ENCODE measurements around the gene LRRC47. TPM values are rescaled to one million over a fixed set of nuclear protein-coding genes. Genes with fewer than 3 reads are reported as not detected.
A peak's percentile ranks its signal among the peaks of the same experiment; 100 is the strongest.

Gene LRRC47
- total RNA-seq, 1 donor from 2014 or later = 34.2 TPM

DNA sequence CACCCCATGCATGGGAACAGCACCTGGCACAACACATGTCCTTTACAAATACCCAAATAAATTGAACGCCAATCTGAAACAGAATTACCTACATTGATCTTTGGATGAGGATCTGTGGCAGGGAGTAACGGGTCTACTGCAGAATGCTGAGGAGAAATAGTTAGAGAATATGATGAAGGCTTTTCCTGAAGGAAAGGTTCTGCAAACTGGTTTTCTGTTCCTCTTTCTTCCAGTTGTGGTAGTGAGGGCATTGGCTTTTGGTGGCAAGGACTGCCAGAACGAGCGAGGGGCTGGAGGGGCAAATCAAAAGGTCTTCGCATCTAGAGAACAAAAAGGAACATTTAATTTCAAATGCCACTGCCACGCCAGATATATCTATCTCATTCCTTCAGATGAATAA is 40.9 kb upstream of the LRRC47 start:
- intact Hi-C loops (cut with DNase I) = no loop called here
- H3K4me1 ChIP-seq = no peaks in the 10 kb centered on the region
- no peak for DNase-seq
- H3K9me3 ChIP-seq = peaks cover 10% of the 10 kb centered on the region
- no peak overlapping the region for H3K27ac ChIP-seq
- H3K4me3 ChIP-seq = no peak overlapping the region
- peaks cover 78% of the 10 kb centered on the region for H3K36me3 ChIP-seq
- TF ChIP-seq, protein P1, sequence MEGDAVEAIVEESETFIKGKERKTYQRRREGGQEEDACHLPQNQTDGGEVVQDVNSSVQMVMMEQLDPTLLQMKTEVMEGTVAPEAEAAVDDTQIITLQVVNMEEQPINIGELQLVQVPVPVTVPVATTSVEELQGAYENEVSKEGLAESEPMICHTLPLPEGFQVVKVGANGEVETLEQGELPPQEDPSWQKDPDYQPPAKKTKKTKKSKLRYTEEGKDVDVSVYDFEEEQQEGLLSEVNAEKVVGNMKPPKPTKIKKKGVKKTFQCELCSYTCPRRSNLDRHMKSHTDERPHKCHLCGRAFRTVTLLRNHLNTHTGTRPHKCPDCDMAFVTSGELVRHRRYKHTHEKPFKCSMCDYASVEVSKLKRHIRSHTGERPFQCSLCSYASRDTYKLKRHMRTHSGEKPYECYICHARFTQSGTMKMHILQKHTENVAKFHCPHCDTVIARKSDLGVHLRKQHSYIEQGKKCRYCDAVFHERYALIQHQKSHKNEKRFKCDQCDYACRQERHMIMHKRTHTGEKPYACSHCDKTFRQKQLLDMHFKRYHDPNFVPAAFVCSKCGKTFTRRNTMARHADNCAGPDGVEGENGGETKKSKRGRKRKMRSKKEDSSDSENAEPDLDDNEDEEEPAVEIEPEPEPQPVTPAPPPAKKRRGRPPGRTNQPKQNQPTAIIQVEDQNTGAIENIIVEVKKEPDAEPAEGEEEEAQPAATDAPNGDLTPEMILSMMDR (IDR thresholded peaks at IDR 0.05) = no peak
- no peaks in the 10 kb centered on the region for H3K27me3 ChIP-seq
- ATAC-seq = no peak

DNA sequence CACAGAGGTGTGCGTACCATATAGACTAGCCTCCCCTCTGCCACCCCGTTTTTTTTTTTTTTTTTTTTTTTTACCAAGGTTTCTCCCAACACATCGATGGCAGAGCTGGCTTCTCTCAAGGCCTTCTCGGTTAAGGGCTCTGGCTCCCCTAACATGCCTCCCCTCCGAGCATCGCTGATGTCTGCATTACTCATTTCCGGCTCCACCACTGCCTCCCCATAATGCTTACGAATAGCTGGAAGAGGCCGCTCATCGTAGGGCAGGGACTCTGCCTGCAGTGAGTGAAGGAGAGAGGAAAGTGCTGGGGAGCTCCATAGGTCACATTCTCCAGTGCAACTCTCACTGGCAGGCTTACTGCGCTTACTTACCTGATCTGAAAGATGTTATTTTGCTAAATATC is 40.1 kb upstream of the LRRC47 start:
- Histone ChIP-seq H3K9me3 (peaks cover 10% of the 10 kb centered on the region), H3K36me3 (peaks cover 77% of the 10 kb centered on the region), H3K4me3 (no peak overlapping the region), H3K27me3 (no peaks in the 10 kb centered on the region), H3K4me1 (no peaks in the 10 kb centered on the region), H3K27ac (no peak overlapping the region)
- TF ChIP-seq, protein P1 (IDR thresholded peaks at IDR 0.05) = no peak
- DNase-seq (no peak), ATAC-seq (no peak)
- intact Hi-C loops (cut with DNase I) = no loop called here

DNA sequence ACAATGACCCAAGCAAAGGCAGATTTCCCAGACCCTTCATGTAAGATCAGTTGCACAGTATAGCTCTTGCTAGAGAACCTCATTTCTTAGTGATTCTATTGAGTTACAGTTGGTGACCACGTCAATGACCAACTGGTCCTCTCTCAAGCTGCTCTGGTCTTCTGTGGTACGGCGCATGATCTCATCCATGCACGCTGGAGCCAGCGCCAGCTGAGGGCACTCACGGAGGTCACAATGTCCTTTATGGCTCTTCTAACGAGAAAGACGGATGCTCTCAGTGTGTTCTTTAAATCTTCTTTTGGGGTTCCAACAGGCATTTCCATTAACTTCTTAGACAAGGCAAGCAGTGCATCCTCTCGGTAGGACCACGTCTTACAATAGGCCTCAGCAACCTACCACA is 38.4 kb upstream of the LRRC47 start:
- Histone ChIP-seq H3K36me3 (peaks cover 81% of the 10 kb centered on the region), H3K27me3 (no peaks in the 10 kb centered on the region), H3K4me3 (no peak overlapping the region), H3K4me1 (no peaks in the 10 kb centered on the region), H3K9me3 (peaks cover 10% of the 10 kb centered on the region), H3K27ac (no peak overlapping the region)
- intact Hi-C loops (cut with DNase I) = no loop called here
- ATAC-seq = no peak
- TF ChIP-seq, protein P1 (IDR thresholded peaks at IDR 0.05) = no peak
- peak; percentile 8 for DNase-seq

DNA sequence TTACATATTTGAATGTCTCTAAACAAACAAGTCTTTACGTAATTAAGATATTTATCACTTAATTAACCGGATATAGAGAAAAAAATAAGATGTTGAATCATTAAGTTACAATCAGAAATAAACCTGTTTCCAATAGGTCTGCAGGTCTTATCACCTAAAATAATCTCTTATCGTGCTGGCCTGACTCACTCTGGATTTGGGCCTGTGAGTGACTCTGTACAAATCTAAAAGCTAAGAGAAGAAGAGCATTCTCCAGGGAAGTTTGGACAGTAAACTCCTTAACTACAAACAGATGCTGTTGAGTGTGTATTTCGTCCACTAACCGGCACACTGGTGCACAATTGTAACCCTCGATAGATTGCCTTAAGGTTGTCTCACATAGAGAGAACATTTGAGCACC is 35.4 kb upstream of the LRRC47 start:
- H3K36me3 ChIP-seq = peaks cover 81% of the 10 kb centered on the region

DNA sequence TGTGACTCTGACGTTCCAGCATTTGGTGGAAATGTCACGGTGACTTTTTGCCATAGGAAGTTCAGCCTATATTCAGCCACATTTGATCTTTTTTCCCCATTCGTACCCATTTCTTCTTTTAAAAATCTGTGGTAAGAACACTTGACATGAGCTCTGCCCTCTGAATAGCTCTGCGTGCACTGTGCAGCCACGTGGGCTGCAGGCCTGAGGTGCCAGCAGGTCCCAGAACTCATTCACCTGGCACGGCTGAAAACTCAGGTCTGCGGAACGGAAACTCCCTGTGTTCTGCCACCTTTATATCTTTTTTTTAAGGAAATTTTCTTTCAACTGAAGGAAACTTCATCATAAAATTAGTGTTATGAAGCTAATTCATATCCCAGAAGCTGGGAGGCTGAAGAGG is 32.1 kb upstream of the LRRC47 start:
- intact Hi-C loops (cut with DNase I) = no loop called here
- H3K27ac ChIP-seq = no peak overlapping the region
- ATAC-seq = no peak

More for the DNA sequence above, 35.4 kb upstream of the LRRC47 start:
- no peak overlapping the region for H3K27ac ChIP-seq
- TF ChIP-seq, protein P1 (IDR thresholded peaks at IDR 0.05) = no peak
- ATAC-seq (no peak), DNase-seq (no peak)
- intact Hi-C loops (cut with DNase I) = no loop called here
- no peaks in the 10 kb centered on the region for H3K4me1 ChIP-seq
- no peaks in the 10 kb centered on the region for H3K9me3 ChIP-seq
- H3K4me3 ChIP-seq = no peak overlapping the region
- H3K27me3 ChIP-seq = no peaks in the 10 kb centered on the region

More for the DNA sequence above, 32.1 kb upstream of the LRRC47 start:
- Histone ChIP-seq H3K4me3 (no peak overlapping the region), H3K36me3 (peaks cover 86% of the 10 kb centered on the region), H3K27me3 (no peaks in the 10 kb centered on the region), H3K4me1 (no peaks in the 10 kb centered on the region), H3K9me3 (no peaks in the 10 kb centered on the region)
- TF ChIP-seq, protein P1 (IDR thresholded peaks at IDR 0.05) = no peak
- peak; percentile 26 for DNase-seq
